ENCODE results near the gene SIGMAR1.

GRCh38 chr9:34651321-34651720 is 13.7 kb upstream of the SIGMAR1 start:
- TF ChIP-seq EP300 (IDR thresholded peaks at IDR 0.05), result no peak
- TF ChIP-seq CTCF (IDR thresholded peaks at IDR 0.05), result no peak
- no peak for TF ChIP-seq POLR2AphosphoS5 (IDR thresholded peaks at IDR 0.05)
- TF ChIP-seq POLR2A (IDR thresholded peaks at IDR 0.05; ENCODE audit: low read depth), result no peak
